GM21515 (cell line): ENCODE measurements around the gene NTNG1.

Experiments
- ATAC-seq: cut with Tn5 transposase; IDR thresholded peaks from one replicate; pipeline ENCODE4 v1.9.1; 2021; ENCODE audit not compliant: unreplicated experiment

NTNG1 gene

GRCh38 chr1:107493111-107493716 lies 352.4 kb downstream of the NTNG1 start:
- no peak for ATAC-seq

- ATAC-seq: no peak
Observed at GRCh38 chr1:107494061-107494460, 353.2 kb downstream of the NTNG1 start.

DNA sequence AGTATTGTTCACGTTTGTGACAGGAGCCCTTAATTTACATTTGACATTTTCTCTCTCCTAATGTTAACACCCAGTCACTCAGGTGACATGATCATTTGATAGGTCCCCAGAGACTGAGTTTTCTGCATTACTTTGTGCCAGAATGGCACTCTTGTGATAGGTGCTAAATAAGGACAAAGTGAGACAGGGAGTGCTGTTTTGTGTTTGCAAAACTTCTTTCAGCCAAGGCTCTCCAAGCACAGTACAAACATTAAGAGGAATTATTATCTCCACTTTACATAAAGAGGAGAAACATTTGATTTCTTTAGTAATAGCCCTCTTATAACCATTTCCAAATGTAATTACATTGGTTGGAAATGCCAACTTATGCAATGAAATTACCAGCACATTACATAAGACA lies 355.2 kb downstream of the NTNG1 start:
- no peak for ATAC-seq

DNA sequence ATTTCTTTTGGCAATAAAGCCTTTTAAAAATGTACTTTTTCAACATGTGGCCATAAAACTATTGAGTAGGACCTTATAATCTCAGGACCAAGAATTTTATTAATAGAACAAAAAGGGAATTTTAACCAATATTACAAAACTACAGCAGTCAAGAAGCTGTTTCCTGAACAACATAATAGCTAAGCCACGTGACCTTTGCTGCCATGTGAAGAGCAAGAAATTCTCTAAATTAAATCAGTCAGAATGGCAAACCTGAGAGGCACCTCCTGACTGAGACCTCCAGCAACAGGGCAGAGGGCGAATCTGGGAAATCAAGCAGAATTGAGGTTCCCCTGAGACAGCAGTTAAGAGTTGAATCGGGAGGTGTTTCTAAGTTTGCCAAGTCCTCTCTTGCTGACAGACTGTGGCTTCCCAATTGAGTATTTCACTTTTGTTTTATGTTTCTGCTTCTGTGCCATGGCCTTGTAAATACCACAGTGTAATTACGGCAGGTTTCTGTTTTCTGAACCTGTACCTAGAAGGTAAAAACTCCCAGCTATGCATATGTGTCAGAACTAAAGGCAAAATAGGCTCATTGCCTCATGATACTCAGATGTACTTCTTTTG lies 358.4 kb downstream of the NTNG1 start:
- ATAC-seq: peak; percentile 99

DNA sequence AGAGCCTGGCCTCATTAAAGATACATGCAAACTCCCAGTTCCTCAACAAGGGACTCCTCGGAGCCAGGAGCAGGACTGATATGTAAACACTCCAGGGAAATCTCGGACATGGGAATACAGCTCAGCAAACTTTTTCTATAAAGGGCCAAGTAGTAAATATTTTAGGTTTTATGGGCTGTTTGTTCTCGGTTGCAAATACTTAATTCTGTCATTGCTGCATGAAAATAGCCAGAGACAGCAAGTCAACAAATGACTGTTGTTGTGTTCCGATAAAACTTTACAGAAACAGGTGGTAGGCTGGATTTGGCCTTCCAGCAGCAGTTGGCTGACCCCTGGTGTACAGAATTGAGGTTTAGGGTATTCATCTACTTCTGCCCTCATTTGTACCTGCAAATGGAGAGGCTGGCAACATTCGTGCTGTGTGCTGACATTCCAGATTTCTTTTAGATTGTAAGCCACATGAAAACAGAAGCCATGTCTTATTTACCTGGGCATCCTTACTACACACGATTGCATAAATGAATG lies 360.3 kb downstream of the NTNG1 start:
- ATAC-seq: no peak

DNA sequence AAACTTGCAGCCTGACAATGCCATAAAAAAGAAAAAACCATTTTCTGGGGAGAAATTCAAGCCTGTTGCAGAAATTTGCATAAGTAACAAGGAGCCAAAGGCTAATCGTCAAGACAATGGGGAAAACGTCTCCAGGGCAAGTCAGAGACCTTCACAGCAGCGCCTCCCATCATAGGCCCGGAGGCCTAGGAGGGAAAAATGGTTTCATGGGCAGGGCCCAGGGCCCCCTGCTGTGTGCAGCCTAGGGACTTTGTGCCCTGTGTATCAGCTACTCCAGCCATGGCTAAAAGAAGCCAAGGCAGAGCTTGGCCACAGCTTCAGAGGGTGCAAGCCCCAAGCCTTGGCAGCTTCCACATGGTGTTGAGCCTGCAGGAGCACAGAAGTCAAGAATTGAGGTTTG lies 369.5 kb downstream of the NTNG1 start:
- no peak for ATAC-seq

DNA sequence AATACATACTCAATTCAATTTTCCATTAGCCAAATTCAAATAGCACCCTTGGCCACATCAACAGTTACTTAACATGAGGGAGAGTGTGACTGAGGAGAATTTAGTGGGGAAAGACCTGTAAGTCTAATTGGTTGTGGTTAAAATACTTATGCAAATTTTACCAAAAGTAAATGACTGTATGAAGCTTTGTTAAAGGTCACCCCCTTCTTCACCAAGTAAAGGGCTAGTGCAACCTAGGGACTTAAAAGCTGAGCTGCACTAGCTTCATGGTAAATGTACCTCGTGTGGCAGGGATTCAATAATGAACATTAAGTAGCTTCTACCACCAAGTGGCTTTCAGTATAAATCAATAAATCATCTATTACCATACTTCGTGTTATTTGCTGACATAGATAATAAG lies 372.0 kb downstream of the NTNG1 start:
- ATAC-seq: no peak

DNA sequence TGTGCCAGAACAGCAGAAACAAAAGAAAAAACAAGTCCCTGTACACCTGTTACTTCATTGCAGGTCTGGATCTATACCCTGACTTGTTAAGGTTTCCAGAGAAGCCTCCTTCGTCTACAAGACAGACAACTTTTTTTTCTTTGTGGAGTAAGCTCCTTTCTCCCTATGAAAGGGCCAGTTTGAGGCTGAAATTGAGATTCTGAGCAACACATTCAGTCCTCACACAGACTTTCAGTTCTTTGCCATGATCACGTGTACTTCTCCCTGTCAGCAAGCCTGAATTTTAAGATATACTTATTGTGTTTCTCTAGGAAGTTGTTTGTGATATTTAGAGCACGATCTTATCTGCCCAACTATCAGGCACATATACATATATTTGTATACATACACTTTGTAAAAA lies 374.0 kb downstream of the NTNG1 start:
- ATAC-seq: no peak

GRCh38 chr1:107515702-107516101 lies 374.9 kb downstream of the NTNG1 start:
- ATAC-seq: no peak

- no peak for ATAC-seq
Observed at GRCh38 chr1:107523061-107523460, 382.2 kb downstream of the NTNG1 start.

- ATAC-seq: no peak
Observed at GRCh38 chr1:107523736-107524135, 382.9 kb downstream of the NTNG1 start.

DNA sequence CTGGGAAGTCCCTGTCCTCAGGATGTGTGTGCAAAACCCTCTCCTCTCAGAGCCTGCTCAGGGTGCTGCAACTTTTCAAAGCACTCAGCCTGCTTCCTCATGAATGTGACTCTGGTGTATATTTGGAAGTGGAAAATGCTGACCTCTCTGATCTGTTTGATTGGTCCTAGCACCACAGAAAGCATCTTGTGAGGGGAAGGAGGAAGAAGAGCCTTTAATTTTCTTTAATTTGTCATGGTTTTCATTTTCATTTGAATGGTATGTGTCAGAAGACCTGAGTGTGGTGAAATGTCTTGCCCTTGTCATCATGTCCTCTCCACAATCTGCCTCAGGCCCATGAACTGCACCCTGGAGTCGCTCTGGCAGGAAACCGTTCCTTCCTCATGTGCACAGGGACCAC lies 383.5 kb downstream of the NTNG1 start:
- ATAC-seq: no peak

DNA sequence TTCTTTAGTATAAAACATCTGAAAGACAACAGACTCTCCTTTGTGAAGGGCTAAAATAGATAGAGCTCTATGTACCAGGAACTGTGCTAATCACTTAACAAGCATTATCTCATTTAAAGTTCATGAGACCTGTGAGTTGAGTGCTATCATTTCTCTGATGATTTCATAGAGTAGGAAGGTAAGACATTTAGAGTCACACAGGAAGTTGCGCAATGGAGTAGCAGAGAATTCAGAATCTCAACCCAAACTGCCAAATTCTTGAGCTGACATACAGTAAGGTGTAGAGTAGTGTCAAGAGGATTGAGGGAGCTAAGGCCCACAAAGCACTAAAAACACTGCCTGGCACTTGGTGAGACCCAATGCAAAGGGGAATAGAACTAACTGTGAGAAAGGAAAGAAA lies 384.3 kb downstream of the NTNG1 start:
- ATAC-seq: no peak

DNA sequence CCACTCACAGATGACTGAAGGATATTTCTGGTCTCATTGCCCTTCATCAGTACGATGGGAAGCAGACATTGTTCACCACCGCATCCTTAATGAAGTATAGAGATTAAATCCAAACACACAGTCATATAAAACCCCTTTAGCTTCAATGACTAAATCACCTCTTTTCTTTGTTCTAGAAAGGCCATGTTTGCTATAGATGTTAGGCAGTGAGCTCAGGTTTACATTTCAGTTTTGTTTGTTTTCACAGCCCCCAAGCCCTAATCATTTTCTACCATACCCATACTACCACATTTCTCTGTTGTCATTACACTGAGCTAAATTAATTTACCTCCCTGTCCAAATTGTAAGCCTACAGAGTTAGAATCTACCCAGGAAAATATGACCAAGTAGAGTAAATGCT lies 385.1 kb downstream of the NTNG1 start:
- ATAC-seq: no peak

- ATAC-seq: no peak
Observed at GRCh38 chr1:107526524-107527198, 385.8 kb downstream of the NTNG1 start.

- peak; percentile 98 for ATAC-seq
Observed at GRCh38 chr1:107529511-107530149, 388.8 kb downstream of the NTNG1 start.

- no peak for ATAC-seq
Observed at GRCh38 chr1:107530543-107530942, 389.7 kb downstream of the NTNG1 start.

DNA sequence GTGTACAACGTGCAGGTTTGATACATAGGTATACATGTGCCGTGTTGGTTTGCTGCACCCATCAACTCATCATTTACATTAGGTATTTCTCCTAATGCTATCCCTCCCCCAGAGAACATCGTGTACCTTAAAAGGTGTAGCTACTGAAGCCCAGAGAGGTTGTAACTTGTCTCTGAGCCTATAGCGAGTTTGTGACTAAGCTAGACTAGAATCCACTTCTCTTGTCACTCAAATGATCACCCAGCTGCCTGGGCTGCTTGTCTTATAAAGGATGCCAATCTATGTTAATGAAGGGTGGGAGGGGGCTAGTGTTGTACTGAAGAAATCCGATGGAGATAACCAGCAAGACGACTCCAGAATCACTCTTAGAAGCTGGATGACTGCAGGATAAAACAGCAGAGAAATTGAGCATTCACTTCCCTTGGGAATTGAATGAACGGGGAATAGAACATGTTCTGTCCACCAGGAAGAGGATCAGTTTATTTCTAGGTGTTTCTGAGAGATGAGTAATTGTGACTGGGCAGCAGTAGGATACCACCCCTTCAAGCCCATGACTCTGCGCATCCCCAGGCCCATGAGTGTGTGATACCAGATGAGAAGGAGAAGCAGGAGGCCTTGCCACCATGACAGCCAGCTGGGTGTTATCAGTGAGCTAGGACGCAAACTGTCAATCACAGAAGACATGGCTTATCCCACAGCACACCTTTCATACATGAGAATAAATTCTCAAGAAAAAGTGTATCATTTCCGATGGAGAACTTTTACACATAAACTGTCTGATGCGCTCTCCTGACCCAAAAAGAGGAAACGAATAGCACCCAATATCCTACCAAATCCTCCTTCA lies 390.4 kb downstream of the NTNG1 start:
- ATAC-seq: no peak

DNA sequence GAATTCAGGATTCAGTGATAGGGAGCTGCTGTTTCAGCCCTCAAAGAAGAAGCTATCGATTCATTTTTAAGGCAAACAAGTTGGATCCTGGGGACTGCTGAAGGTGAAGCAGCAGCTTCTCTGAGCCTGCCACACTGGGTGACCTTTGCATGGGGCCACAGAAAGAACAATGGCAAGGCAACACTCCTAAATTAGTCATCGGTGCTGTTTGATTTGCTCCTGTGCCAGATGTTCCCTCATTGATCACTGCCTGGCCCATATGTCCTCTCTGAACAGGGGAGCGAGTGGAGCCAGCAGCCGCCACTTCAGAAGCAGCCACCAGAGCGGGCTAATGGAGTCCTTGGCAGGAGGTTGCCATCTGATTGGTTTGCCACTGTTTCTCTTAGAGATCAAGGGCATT lies 391.5 kb downstream of the NTNG1 start:
- ATAC-seq: no peak
